Measurements from ENCODE around the gene NEURL3. TPM values are rescaled to one million over a fixed set of nuclear protein-coding genes. Genes with fewer than 3 reads are reported as not detected.

The NEURL3 gene
- total RNA-seq, 3 donors from 2014 or later = 2.1 to 5.2 (median 2.3) TPM

GRCh38 chr2:96506016-96506906 is 1.1 kb upstream of the NEURL3 start:
- H3K4me3 ChIP-seq = no peak overlapping the region
- DNase-seq (no peak), ATAC-seq (no peak)
- no peaks in the 10 kb centered on the region for H3K36me3 ChIP-seq (ENCODE audit: low read depth)
- intact Hi-C loops (cut with DNase I, micrococcal nuclease) = loop anchor here in 1 of 2 donors (5.0 kb wide), 1 partner anchor 99 kb away; no protein-coding TSS in a partner anchor
- peaks cover 33% of the 10 kb centered on the region for H3K4me1 ChIP-seq (ENCODE audit: low read depth)
- no peaks in the 10 kb centered on the region for H3K9me3 ChIP-seq
- TF ChIP-seq, protein P1, sequence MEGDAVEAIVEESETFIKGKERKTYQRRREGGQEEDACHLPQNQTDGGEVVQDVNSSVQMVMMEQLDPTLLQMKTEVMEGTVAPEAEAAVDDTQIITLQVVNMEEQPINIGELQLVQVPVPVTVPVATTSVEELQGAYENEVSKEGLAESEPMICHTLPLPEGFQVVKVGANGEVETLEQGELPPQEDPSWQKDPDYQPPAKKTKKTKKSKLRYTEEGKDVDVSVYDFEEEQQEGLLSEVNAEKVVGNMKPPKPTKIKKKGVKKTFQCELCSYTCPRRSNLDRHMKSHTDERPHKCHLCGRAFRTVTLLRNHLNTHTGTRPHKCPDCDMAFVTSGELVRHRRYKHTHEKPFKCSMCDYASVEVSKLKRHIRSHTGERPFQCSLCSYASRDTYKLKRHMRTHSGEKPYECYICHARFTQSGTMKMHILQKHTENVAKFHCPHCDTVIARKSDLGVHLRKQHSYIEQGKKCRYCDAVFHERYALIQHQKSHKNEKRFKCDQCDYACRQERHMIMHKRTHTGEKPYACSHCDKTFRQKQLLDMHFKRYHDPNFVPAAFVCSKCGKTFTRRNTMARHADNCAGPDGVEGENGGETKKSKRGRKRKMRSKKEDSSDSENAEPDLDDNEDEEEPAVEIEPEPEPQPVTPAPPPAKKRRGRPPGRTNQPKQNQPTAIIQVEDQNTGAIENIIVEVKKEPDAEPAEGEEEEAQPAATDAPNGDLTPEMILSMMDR (IDR thresholded peaks at IDR 0.05) = no peak

- intact Hi-C loops (cut with DNase I, micrococcal nuclease) = no loop called here
- ATAC-seq (no peak), DNase-seq (no peak)
- Histone ChIP-seq H3K9me3 (no peaks in the 10 kb centered on the region), H3K4me1 (ENCODE audit: low read depth) (peaks cover 33% of the 10 kb centered on the region), H3K36me3 (ENCODE audit: low read depth) (no peaks in the 10 kb centered on the region), H3K4me3 (no peak overlapping the region)
- TF ChIP-seq, protein P1 (IDR thresholded peaks at IDR 0.05) = no peak
Measured at GRCh38 chr2:96503637-96504243, 1.4 kb downstream of the NEURL3 start.

- TF ChIP-seq, protein P1 (IDR thresholded peaks at IDR 0.05) = no peak
- ATAC-seq (peak; percentile 41), DNase-seq (peak in 2 of 3 donors; percentile 62)
- Histone ChIP-seq H3K9me3 (no peaks in the 10 kb centered on the region), H3K4me1 (ENCODE audit: low read depth) (peaks cover 28% of the 10 kb centered on the region), H3K36me3 (ENCODE audit: low read depth) (no peaks in the 10 kb centered on the region), H3K4me3 (no peak overlapping the region)
- intact Hi-C loops (cut with DNase I, micrococcal nuclease) = no loop called here
Measured at GRCh38 chr2:96502891-96503636, 2.1 kb downstream of the NEURL3 start.

- H3K4me1 ChIP-seq (ENCODE audit: low read depth) = peaks cover 23% of the 10 kb centered on the region
- H3K4me3 ChIP-seq = no peak overlapping the region
- DNase-seq (peak; percentile 73 to 80 (median 78)), ATAC-seq (peak; percentile 65)
- intact Hi-C loops (cut with DNase I, micrococcal nuclease) = no loop called here
- TF ChIP-seq, protein P1 (IDR thresholded peaks at IDR 0.05) = no peak
- H3K9me3 ChIP-seq = no peaks in the 10 kb centered on the region
- no peaks in the 10 kb centered on the region for H3K36me3 ChIP-seq (ENCODE audit: low read depth)
Measured at GRCh38 chr2:96501886-96502810, 3.0 kb downstream of the NEURL3 start.

- H3K4me3 ChIP-seq = no peak overlapping the region
- TF ChIP-seq, protein P1 (IDR thresholded peaks at IDR 0.05) = no peak
- intact Hi-C loops (cut with DNase I, micrococcal nuclease) = no loop called here
- no peak for DNase-seq
- H3K9me3 ChIP-seq = no peaks in the 10 kb centered on the region
- H3K4me1 ChIP-seq (ENCODE audit: low read depth) = peaks cover 23% of the 10 kb centered on the region
- no peaks in the 10 kb centered on the region for H3K36me3 ChIP-seq (ENCODE audit: low read depth)
- ATAC-seq = no peak
Measured at GRCh38 chr2:96501471-96501874, 3.7 kb downstream of the NEURL3 start.
